MM.1S (cell line): ENCODE measurements around the gene PTPRN2.
"Not testable (repeated sequence)": the region's sequence is repeated elsewhere in the genome, so short reads cannot be mapped to it uniquely, and the experiment has no call there.

Experiments
- DNase-seq: peaks from one replicate; pipeline ENCODE4 v3.0.0-alpha.2; 2015
- H2AFZ ChIP-seq: fragments of 300-600 bp; sonication (generic); 2 replicates; pipeline ENCODE4 v1.6.0; 2016; ENCODE audit warnings: antibody characterized with exemption, low read length
- H3F3A ChIP-seq: fragments of 300-600 bp; sonication (generic); 2 replicates; pipeline ENCODE4 v1.6.1; 2016; ENCODE audit warnings: mild to moderate bottlenecking, antibody characterized with exemption, low read length, moderate library complexity, mixed read lengths; ENCODE audit not compliant: insufficient read depth
- H3K27ac ChIP-seq: fragments of 300-600 bp; sonication (generic); 2 replicates; pipeline ENCODE4 v1.5.1; 2016; ENCODE audit warnings: mild to moderate bottlenecking, low read length
- H3K27me3 ChIP-seq: fragments of 300-600 bp; sonication (generic); replicated peaks from 2 replicates; pipeline ENCODE4 v1.6.0; 2016; ENCODE audit warnings: low read length; ENCODE audit not compliant: insufficient read depth
- H3K36me3 ChIP-seq: fragments of 300-600 bp; sonication (generic); replicated peaks from 2 replicates; pipeline ENCODE4 v1.6.1; 2016; ENCODE audit warnings: mild to moderate bottlenecking, low read length, mixed read lengths; ENCODE audit not compliant: insufficient read depth
- H3K4me1 ChIP-seq: fragments of 300-600 bp; sonication (generic); 2 replicates; pipeline ENCODE4 v1.6.1; 2016; ENCODE audit warnings: low read length, mixed read lengths
- H3K4me2 ChIP-seq: fragments of 300-600 bp; sonication (generic); 2 replicates; pipeline ENCODE4 v1.6.0; 2016; ENCODE audit warnings: low read depth, low read length
- H3K4me3 ChIP-seq: fragments of 300-600 bp; sonication (generic); 2 replicates; pipeline ENCODE4 v1.5.1; 2016; ENCODE audit warnings: low read length, mixed read lengths
- H3K79me2 ChIP-seq: fragments of 300-600 bp; sonication (generic); 2 replicates; pipeline ENCODE4 v1.6.1; 2016; ENCODE audit warnings: mixed run types, low read length, mixed read lengths
- H3K9ac ChIP-seq: fragments of 300-600 bp; sonication (generic); 2 replicates; pipeline ENCODE4 v1.6.1; 2016; ENCODE audit warnings: low read length, mixed read lengths
- H3K9me2 ChIP-seq: fragments of 300-600 bp; sonication (generic); replicated peaks from 2 replicates; pipeline ENCODE4 v1.6.1; 2016; ENCODE audit warnings: mild to moderate bottlenecking, low read length, mixed read lengths; ENCODE audit not compliant: insufficient read depth
- H3K9me3 ChIP-seq: fragments of 300-600 bp; sonication (generic); replicated peaks from 2 replicates; pipeline ENCODE4 v1.6.1; 2016; ENCODE audit warnings: mild to moderate bottlenecking, low read length, mixed read lengths; ENCODE audit not compliant: insufficient read depth
- H4K20me1 ChIP-seq: fragments of 300-600 bp; sonication (generic); 2 replicates; pipeline ENCODE4 v1.6.1; 2016; ENCODE audit warnings: mild to moderate bottlenecking, low read length, moderate library complexity, mixed read lengths; ENCODE audit not compliant: insufficient read depth
- CTCF ChIP-seq: fragments of 300-600 bp; sonication (generic); IDR thresholded peaks from 2 replicates; pipeline ENCODE4 v1.5.1; 2016; ENCODE audit warnings: antibody characterized with exemption, low read length, mixed read lengths
- EZH2 ChIP-seq: fragments of 300-600 bp; sonication (generic); optimal IDR thresholded peaks from 2 replicates; pipeline ENCODE3; 2017; ENCODE audit warnings: low read depth, mild to moderate bottlenecking, antibody characterized with exemption, low read length, mixed read lengths
- EZH2phosphoT487 ChIP-seq: fragments of 300-600 bp; sonication (generic); IDR thresholded peaks from 2 replicates; pipeline ENCODE4 v1.6.1; 2018; ENCODE audit warnings: antibody characterized with exemption, low read length

The PTPRN2 gene

DNA sequence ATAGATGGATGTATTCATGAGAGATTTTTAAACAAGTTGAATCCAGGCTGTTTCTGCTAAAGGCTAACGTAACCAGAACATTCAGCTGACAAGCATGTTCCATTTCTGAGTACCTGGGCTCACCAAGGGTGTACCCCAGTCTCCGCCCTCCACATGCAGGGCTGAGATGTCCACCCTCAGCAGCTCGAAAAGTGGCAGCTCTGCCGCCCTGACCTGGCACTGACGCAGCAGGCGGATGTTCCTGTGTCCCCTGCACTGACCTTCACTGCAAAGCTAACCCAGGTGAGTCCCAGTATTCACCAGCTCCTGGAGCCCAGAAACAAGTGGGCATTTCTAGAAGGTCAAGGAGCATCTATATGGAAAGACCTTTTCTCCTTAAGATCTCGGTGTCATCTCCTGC, 437.4 kb downstream of the PTPRN2 start:
- no peaks in the 10 kb centered on the region for H3K9me3 ChIP-seq

DNA sequence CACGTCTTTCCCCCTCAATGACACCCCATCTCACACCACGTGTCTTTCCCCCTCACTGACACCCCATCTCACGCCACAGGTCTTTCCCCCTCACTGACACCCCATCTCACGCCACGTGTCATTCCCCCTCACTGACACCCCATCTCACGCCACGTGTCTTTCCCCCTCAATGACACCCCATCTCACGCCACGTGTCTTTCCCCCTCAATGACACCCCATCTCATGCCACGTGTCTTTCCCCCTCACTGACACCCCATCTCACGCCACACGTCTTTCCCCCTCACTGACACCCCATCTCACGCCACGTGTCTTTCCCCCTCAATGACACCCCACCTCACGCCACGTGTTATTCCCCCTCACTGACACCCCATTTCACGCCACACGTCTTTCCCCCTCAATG, 440.2 kb downstream of the PTPRN2 start:
- not testable (repeated sequence) for H4K20me1 ChIP-seq, DNase-seq, H3K4me3 ChIP-seq, H3K79me2 ChIP-seq, H3K9me3 ChIP-seq, H3K36me3 ChIP-seq, H3K4me1 ChIP-seq, H3K9me2 ChIP-seq, H3F3A ChIP-seq, H3K4me2 ChIP-seq, H3K27ac ChIP-seq, H3K9ac ChIP-seq, H2AFZ ChIP-seq
- H3K27me3 ChIP-seq: peaks cover 28% of the 10 kb centered on the region

More for the DNA sequence above, 437.4 kb downstream of the PTPRN2 start:
- TF ChIP-seq CTCF (no peak), EZH2phosphoT487 (no peak), EZH2 (no peak)
- no peak for DNase-seq
- Histone ChIP-seq H3K79me2 (no peaks in the 10 kb centered on the region), H3K27me3 (peaks cover 5% of the 10 kb centered on the region; the same call in 1 of the 2 replicates), H2AFZ (no peak overlapping the region), H3K36me3 (no peaks in the 10 kb centered on the region), H3K9ac (no peak overlapping the region), H3F3A (no peaks in the 10 kb centered on the region), H3K4me1 (no peaks in the 10 kb centered on the region), H3K4me2 (no peak overlapping the region), H3K27ac (no peak overlapping the region), H4K20me1 (no peaks in the 10 kb centered on the region), H3K9me2 (no peaks in the 10 kb centered on the region), H3K4me3 (no peak overlapping the region)

DNA sequence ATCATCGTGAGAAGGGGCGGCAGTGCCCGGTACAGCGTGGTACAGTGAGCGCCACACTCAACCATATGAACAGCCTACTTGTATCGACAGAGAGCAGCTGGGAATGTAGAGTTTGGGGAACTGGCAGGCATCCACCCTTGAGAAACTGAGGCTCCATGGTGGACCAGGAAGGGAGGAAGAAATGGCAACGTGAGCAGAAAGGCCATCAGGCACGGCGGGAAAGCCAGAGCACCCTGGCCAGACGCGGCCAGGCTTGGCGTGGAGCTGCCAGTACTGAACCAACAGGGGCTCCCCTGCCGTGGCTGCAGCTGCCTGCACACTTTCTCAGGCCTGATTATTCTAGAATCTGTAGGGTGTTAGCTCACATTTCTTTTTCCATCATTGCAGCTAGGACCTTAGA, 442.3 kb downstream of the PTPRN2 start:
- H3K9me3 ChIP-seq: no peaks in the 10 kb centered on the region
- H4K20me1 ChIP-seq: no peaks in the 10 kb centered on the region
- no peak for DNase-seq
- no peak overlapping the region for H3K4me2 ChIP-seq
- no peaks in the 10 kb centered on the region for H3F3A ChIP-seq
- no peak overlapping the region for H3K9ac ChIP-seq
- H3K79me2 ChIP-seq: no peaks in the 10 kb centered on the region
- no peak overlapping the region for H3K4me3 ChIP-seq
- TF ChIP-seq EZH2 (no peak), EZH2phosphoT487 (no peak), CTCF (no peak)
- no peaks in the 10 kb centered on the region for H3K4me1 ChIP-seq
- H3K9me2 ChIP-seq: no peaks in the 10 kb centered on the region
- no peak overlapping the region for H2AFZ ChIP-seq
- H3K27me3 ChIP-seq: peaks cover 46% of the 10 kb centered on the region
- H3K27ac ChIP-seq: no peak overlapping the region
- H3K36me3 ChIP-seq: no peaks in the 10 kb centered on the region

- no peaks in the 10 kb centered on the region for H3K36me3 ChIP-seq
- H3K9me3 ChIP-seq: no peaks in the 10 kb centered on the region
- H2AFZ ChIP-seq: no peak overlapping the region
- H3K79me2 ChIP-seq: no peaks in the 10 kb centered on the region
- no peaks in the 10 kb centered on the region for H3F3A ChIP-seq
- no peaks in the 10 kb centered on the region for H3K9me2 ChIP-seq
- TF ChIP-seq EZH2: no peak
- no peak for TF ChIP-seq CTCF
- no peak for TF ChIP-seq EZH2phosphoT487
- H3K4me2 ChIP-seq: no peak overlapping the region
- no peak overlapping the region for H3K27ac ChIP-seq
- H3K9ac ChIP-seq: no peak overlapping the region
- DNase-seq: no peak
- no peak overlapping the region for H3K4me3 ChIP-seq
- H3K4me1 ChIP-seq: no peaks in the 10 kb centered on the region
- H3K27me3 ChIP-seq: peaks cover 63% of the 10 kb centered on the region
- H4K20me1 ChIP-seq: no peaks in the 10 kb centered on the region
Measured at GRCh38 chr7:158143196-158144120, 444.2 kb downstream of the PTPRN2 start.
